Measurements from ENCODE around the gene C3orf80.
"Not testable (repeated sequence)": the region's sequence is repeated elsewhere in the genome, so short reads cannot be mapped to it uniquely, and the experiment has no call there.

Gene C3orf80

GRCh38 chr3:160196511-160197104 lies 28.6 kb upstream of the C3orf80 start:
- Mint-ChIP-seq H3K4me1 (ENCODE audit: low read depth) (no peaks in the 10 kb centered on the region), H3K27ac (no peak overlapping the region), H3K27me3 (no peaks in the 10 kb centered on the region), H3K36me3 (ENCODE audit: low read depth) (no peaks in the 10 kb centered on the region), H3K9me3 (no peaks in the 10 kb centered on the region), H3K4me3 (no peak overlapping the region)
- DNase-seq: no peak

GRCh38 chr3:160199108-160199507 lies 26.1 kb upstream of the C3orf80 start:
- DNase-seq: no peak
- H3K36me3 Mint-ChIP-seq (ENCODE audit: low read depth): no peaks in the 10 kb centered on the region
- no peaks in the 10 kb centered on the region for H3K9me3 Mint-ChIP-seq
- no peak overlapping the region for H3K4me3 Mint-ChIP-seq
- H3K27ac Mint-ChIP-seq: no peak overlapping the region
- no peaks in the 10 kb centered on the region for H3K4me1 Mint-ChIP-seq (ENCODE audit: low read depth)
- no peaks in the 10 kb centered on the region for H3K27me3 Mint-ChIP-seq

GRCh38 chr3:160200353-160200752 lies 24.9 kb upstream of the C3orf80 start:
- no peaks in the 10 kb centered on the region for H3K27me3 Mint-ChIP-seq
- no peak overlapping the region for H3K4me3 Mint-ChIP-seq
- no peak overlapping the region for H3K27ac Mint-ChIP-seq
- no peaks in the 10 kb centered on the region for H3K4me1 Mint-ChIP-seq (ENCODE audit: low read depth)
- DNase-seq: no peak
- H3K36me3 Mint-ChIP-seq (ENCODE audit: low read depth): no peaks in the 10 kb centered on the region
- peaks cover 2% of the 10 kb centered on the region for H3K9me3 Mint-ChIP-seq

- DNase-seq; H3K4me3 Mint-ChIP-seq; H3K9me3 Mint-ChIP-seq; H3K27ac Mint-ChIP-seq; H3K4me1 Mint-ChIP-seq (ENCODE audit: low read depth); H3K36me3 Mint-ChIP-seq (ENCODE audit: low read depth): not testable (repeated sequence)
- peaks cover 11% of the 10 kb centered on the region for H3K27me3 Mint-ChIP-seq
Observed at GRCh38 chr3:160204396-160205011, 20.7 kb upstream of the C3orf80 start.

- H3K36me3 Mint-ChIP-seq (ENCODE audit: low read depth): no peaks in the 10 kb centered on the region
- peaks cover 15% of the 10 kb centered on the region for H3K27me3 Mint-ChIP-seq
- peaks cover 2% of the 10 kb centered on the region for H3K9me3 Mint-ChIP-seq
- no peak for DNase-seq
- no peak overlapping the region for H3K27ac Mint-ChIP-seq
- no peaks in the 10 kb centered on the region for H3K4me1 Mint-ChIP-seq (ENCODE audit: low read depth)
- no peak overlapping the region for H3K4me3 Mint-ChIP-seq
Observed at GRCh38 chr3:160205606-160206005, 19.6 kb upstream of the C3orf80 start.

GRCh38 chr3:160210341-160210740 lies 14.9 kb upstream of the C3orf80 start:
- H3K27me3 Mint-ChIP-seq: peaks cover 30% of the 10 kb centered on the region
- DNase-seq: no peak
- no peak overlapping the region for H3K27ac Mint-ChIP-seq
- no peaks in the 10 kb centered on the region for H3K9me3 Mint-ChIP-seq
- H3K36me3 Mint-ChIP-seq (ENCODE audit: low read depth): no peaks in the 10 kb centered on the region
- no peak overlapping the region for H3K4me3 Mint-ChIP-seq
- no peaks in the 10 kb centered on the region for H3K4me1 Mint-ChIP-seq (ENCODE audit: low read depth)

- no peak overlapping the region for H3K4me3 Mint-ChIP-seq
- no peak overlapping the region for H3K27ac Mint-ChIP-seq
- H3K4me1 Mint-ChIP-seq (ENCODE audit: low read depth): no peaks in the 10 kb centered on the region
- no peaks in the 10 kb centered on the region for H3K36me3 Mint-ChIP-seq (ENCODE audit: low read depth)
- no peaks in the 10 kb centered on the region for H3K9me3 Mint-ChIP-seq
- DNase-seq: no peak
- peaks cover 30% of the 10 kb centered on the region for H3K27me3 Mint-ChIP-seq
Observed at GRCh38 chr3:160210799-160211221, 14.4 kb upstream of the C3orf80 start.

GRCh38 chr3:160213191-160213590 lies 12.0 kb upstream of the C3orf80 start:
- peaks cover 35% of the 10 kb centered on the region for H3K27me3 Mint-ChIP-seq
- H3K36me3 Mint-ChIP-seq (ENCODE audit: low read depth): no peaks in the 10 kb centered on the region
- H3K4me1 Mint-ChIP-seq (ENCODE audit: low read depth): no peaks in the 10 kb centered on the region
- no peak for DNase-seq
- H3K27ac Mint-ChIP-seq: no peak overlapping the region
- H3K4me3 Mint-ChIP-seq: no peak overlapping the region
- H3K9me3 Mint-ChIP-seq: no peaks in the 10 kb centered on the region

GRCh38 chr3:160217675-160218074 lies 7.5 kb upstream of the C3orf80 start:
- DNase-seq: no peak
- Mint-ChIP-seq H3K27ac (no peak overlapping the region), H3K4me3 (no peak overlapping the region), H3K9me3 (no peaks in the 10 kb centered on the region), H3K27me3 (peaks cover 41% of the 10 kb centered on the region), H3K4me1 (ENCODE audit: low read depth) (no peaks in the 10 kb centered on the region), H3K36me3 (ENCODE audit: low read depth) (no peaks in the 10 kb centered on the region)

GRCh38 chr3:160218136-160218535 lies 7.1 kb upstream of the C3orf80 start:
- no peak for DNase-seq
- H3K9me3 Mint-ChIP-seq: no peaks in the 10 kb centered on the region
- H3K36me3 Mint-ChIP-seq (ENCODE audit: low read depth): no peaks in the 10 kb centered on the region
- no peaks in the 10 kb centered on the region for H3K4me1 Mint-ChIP-seq (ENCODE audit: low read depth)
- no peak overlapping the region for H3K27ac Mint-ChIP-seq
- no peak overlapping the region for H3K4me3 Mint-ChIP-seq
- H3K27me3 Mint-ChIP-seq: peaks cover 45% of the 10 kb centered on the region

GRCh38 chr3:160220038-160220437 lies 5.2 kb upstream of the C3orf80 start:
- Mint-ChIP-seq H3K36me3 (ENCODE audit: low read depth) (no peaks in the 10 kb centered on the region), H3K4me3 (no peak overlapping the region)

GRCh38 chr3:160221019-160221418 lies 4.2 kb upstream of the C3orf80 start:
- Mint-ChIP-seq H3K27ac (no peak overlapping the region), H3K4me1 (ENCODE audit: low read depth) (peaks cover 10% of the 10 kb centered on the region), H3K9me3 (no peaks in the 10 kb centered on the region), H3K36me3 (ENCODE audit: low read depth) (no peaks in the 10 kb centered on the region), H3K4me3 (no peak overlapping the region), H3K27me3 (peaks cover 62% of the 10 kb centered on the region)
- no peak for DNase-seq

More at GRCh38 chr3:160220038-160220437, 5.2 kb upstream of the C3orf80 start:
- Mint-ChIP-seq H3K27ac (no peak overlapping the region), H3K9me3 (no peaks in the 10 kb centered on the region), H3K4me1 (ENCODE audit: low read depth) (peaks cover 10% of the 10 kb centered on the region), H3K27me3 (peaks cover 60% of the 10 kb centered on the region)
- DNase-seq: no peak

GRCh38 chr3:160224256-160224655 lies 966 bp upstream of the C3orf80 start:
- Mint-ChIP-seq H3K4me1 (ENCODE audit: low read depth) (peaks cover 17% of the 10 kb centered on the region), H3K9me3 (no peaks in the 10 kb centered on the region), H3K36me3 (ENCODE audit: low read depth) (no peaks in the 10 kb centered on the region), H3K27me3 (peaks cover 58% of the 10 kb centered on the region), H3K27ac (no peak overlapping the region), H3K4me3 (no peak overlapping the region)
- no peak for DNase-seq

- Mint-ChIP-seq H3K27me3 (peaks cover 62% of the 10 kb centered on the region), H3K4me1 (ENCODE audit: low read depth) (peaks cover 17% of the 10 kb centered on the region), H3K9me3 (no peaks in the 10 kb centered on the region), H3K36me3 (ENCODE audit: low read depth) (no peaks in the 10 kb centered on the region), H3K4me3 (peak overlapping the region; percentile 67), H3K27ac (no peak overlapping the region)
- DNase-seq: no peak
Observed at GRCh38 chr3:160224811-160225175, 429 bp upstream of the C3orf80 start.

- Mint-ChIP-seq H3K4me3 (peak overlapping the region; percentile 62), H3K9me3 (no peaks in the 10 kb centered on the region), H3K27me3 (peaks cover 61% of the 10 kb centered on the region), H3K27ac (no peak overlapping the region), H3K4me1 (ENCODE audit: low read depth) (peaks cover 17% of the 10 kb centered on the region), H3K36me3 (ENCODE audit: low read depth) (no peaks in the 10 kb centered on the region)
- peak; percentile 37 for DNase-seq
Observed at GRCh38 chr3:160226026-160226907, 1.0 kb downstream of the C3orf80 start.
